HepG2 (cell line): Measurements from ENCODE around the gene SLC7A10. TPM values are rescaled to one million over a fixed set of nuclear protein-coding genes. Genes with fewer than 3 reads are reported as not detected.

Experiments
- ARNTL ChIP-seq: sonication (generic); formaldehyde crosslinking; IDR thresholded peaks from 2 replicates; pipeline ENCODE4 v1.4.0; 2020; ENCODE audit warnings: mild to moderate bottlenecking, missing genetic modification reagents
- BRD4 ChIP-seq: sonication (generic); formaldehyde crosslinking; IDR thresholded peaks from 2 replicates; pipeline ENCODE4 v1.4.0; 2020; ENCODE audit warnings: missing genetic modification reagents
- FOXA1 ChIP-seq, 2 experiments: fragments of 450-650 bp in 1 of 2; sonication (generic) in 1 of 2; formaldehyde crosslinking in 1 of 2; IDR thresholded peaks; 2 replicates each; pipeline versions ENCODE4 v1.4.0 to v1.6.1; 2016 to 2020; ENCODE audit warnings: missing genetic modification reagents in 1 of 2
- JUNB ChIP-seq: sonication (generic); formaldehyde crosslinking; IDR thresholded peaks from 2 replicates; pipeline ENCODE4 v1.8.0; 2022; ENCODE audit warnings: missing genetic modification reagents, mild to moderate bottlenecking, borderline replicate concordance
- KLF16 ChIP-seq, 2 experiments: sonication (generic) in 1 of 2; formaldehyde crosslinking in 1 of 2; IDR thresholded peaks; 2 replicates each; pipeline versions ENCODE4 v1.6.1 to v1.8.0; 2016 to 2023; ENCODE audit warnings: missing genetic modification reagents in 2 of 2, missing compliant biosample characterization in 1 of 2
- MED13 ChIP-seq: sonication (generic); formaldehyde crosslinking; IDR thresholded peaks from 2 replicates; pipeline ENCODE4 v1.5.0; 2020; ENCODE audit warnings: missing genetic modification reagents
- SAFB2 ChIP-seq: sonication (generic); formaldehyde crosslinking; IDR thresholded peaks from 2 replicates; pipeline ENCODE4 v1.5.1; 2020; ENCODE audit warnings: missing genetic modification reagents, low read depth, mild to moderate bottlenecking, borderline replicate concordance
- SP1 ChIP-seq, 2 experiments: fragments of 450-650 bp in 1 of 2; sonication (generic) in 1 of 2; formaldehyde crosslinking in 1 of 2; IDR thresholded peaks; 2 replicates each; pipeline versions ENCODE4 v1.4.0 to v1.6.1; 2016 to 2020; ENCODE audit warnings: missing genetic modification reagents in 1 of 2
- ZBTB20 ChIP-seq: sonication (generic); formaldehyde crosslinking; IDR thresholded peaks from 2 replicates; pipeline ENCODE4 v1.8.1; 2023; ENCODE audit warnings: missing genetic modification reagents, low read depth, mild to moderate bottlenecking, borderline replicate concordance
- ZMYM2 ChIP-seq: sonication (generic); formaldehyde crosslinking; IDR thresholded peaks from 2 replicates; pipeline ENCODE4 v1.8.0; 2022; ENCODE audit warnings: mild to moderate bottlenecking, missing genetic modification reagents
- ZNF260 ChIP-seq: sonication (generic); formaldehyde crosslinking; IDR thresholded peaks from 2 replicates; pipeline ENCODE4 v1.4.0; 2020; ENCODE audit warnings: missing genetic modification reagents, low read depth, mild to moderate bottlenecking, borderline replicate concordance
- ZNF296 ChIP-seq: sonication (generic); formaldehyde crosslinking; conservative IDR thresholded peaks from 2 replicates; pipeline ENCODE4 v1.5.0; 2020; ENCODE audit warnings: mild to moderate bottlenecking, missing genetic modification reagents
- ZNF44 ChIP-seq: sonication (generic); formaldehyde crosslinking; IDR thresholded peaks from 2 replicates; pipeline ENCODE4 v1.5.1; 2020; ENCODE audit warnings: mild to moderate bottlenecking, missing genetic modification reagents
- ZNF446 ChIP-seq: sonication (generic); formaldehyde crosslinking; IDR thresholded peaks from 2 replicates; pipeline ENCODE4 v1.5.0; 2020; ENCODE audit warnings: mild to moderate bottlenecking, missing genetic modification reagents
- ZNF546 ChIP-seq: sonication (generic); formaldehyde crosslinking; conservative IDR thresholded peaks from 2 replicates; pipeline ENCODE4 v1.8.1; 2023; ENCODE audit warnings: mild to moderate bottlenecking, missing genetic modification reagents
- ZNF644 ChIP-seq: IDR thresholded peaks from 2 replicates; pipeline ENCODE4 v1.6.1; 2016; ENCODE audit warnings: low read depth
- ZNF83 ChIP-seq: sonication (generic); formaldehyde crosslinking; IDR thresholded peaks from 2 replicates; pipeline ENCODE4 v1.4.0; 2020; ENCODE audit warnings: missing genetic modification reagents, mild to moderate bottlenecking, borderline replicate concordance
- ZSCAN9 ChIP-seq: IDR thresholded peaks from 2 replicates; pipeline ENCODE4 v1.6.1; 2016; ENCODE audit warnings: borderline replicate concordance
- polyA plus RNA-seq, 8 experiments: library from polyadenylated mRNA; depleted of rRNA in 3 of 8; stranded (reverse) in 7 of 8; unstranded in 1 of 8; fragments of >200 nt; fragmentation: Illumina TruSeq in 4 of 8; extraction: Trizol in 4 of 8; gene quantifications; 2 replicates each; pipeline versions ENCODE4 v1.2.1 to v1.2.3, GENCODE V29; 2011 to 2016; ENCODE audit warnings: low read depth in 4 of 8, missing spikeins in 1 of 8, mixed read lengths in 1 of 8; ENCODE audit not compliant: insufficient read depth in 1 of 8
- total RNA-seq, 5 experiments: library from RNA; depleted of rRNA; stranded (reverse); fragments of >200 nt; fragmentation: Illumina TruSeq; extraction: Trizol; gene quantifications; 2 replicates each; pipeline ENCODE4 v1.2.3, GENCODE V29; 2016; ENCODE audit warnings: low read depth in 1 of 5
- TF ChIP-seq, protein P1 (sequence below), 2 experiments: sonication (generic) in 1 of 2; formaldehyde crosslinking in 1 of 2; IDR thresholded peaks; 2 replicates each; pipeline versions ENCODE4 v1.5.1 to v1.6.1; 2011 to 2020; ENCODE audit warnings: borderline replicate concordance in 1 of 2, low read depth in 1 of 2, low read length in 1 of 2, mild to moderate bottlenecking in 1 of 2, missing genetic modification reagents in 1 of 2, moderate library complexity in 1 of 2
- TF ChIP-seq, protein P2 (sequence below): sonication (generic); formaldehyde crosslinking; IDR thresholded peaks from 2 replicates; pipeline ENCODE4 v1.4.0; 2020; ENCODE audit warnings: missing genetic modification reagents
- TF ChIP-seq, protein P3 (sequence below): sonication (generic); formaldehyde crosslinking; IDR thresholded peaks from 2 replicates; pipeline ENCODE4 v1.4.0; 2020; ENCODE audit warnings: mild to moderate bottlenecking, missing genetic modification reagents

The SLC7A10 gene
- total and polyA plus RNA-seq, 2 of the 13 experiments (the other 11 are each of a cell fraction or from before 2014, with no cell fraction given): 1.1 to 2.2 TPM

DNA sequence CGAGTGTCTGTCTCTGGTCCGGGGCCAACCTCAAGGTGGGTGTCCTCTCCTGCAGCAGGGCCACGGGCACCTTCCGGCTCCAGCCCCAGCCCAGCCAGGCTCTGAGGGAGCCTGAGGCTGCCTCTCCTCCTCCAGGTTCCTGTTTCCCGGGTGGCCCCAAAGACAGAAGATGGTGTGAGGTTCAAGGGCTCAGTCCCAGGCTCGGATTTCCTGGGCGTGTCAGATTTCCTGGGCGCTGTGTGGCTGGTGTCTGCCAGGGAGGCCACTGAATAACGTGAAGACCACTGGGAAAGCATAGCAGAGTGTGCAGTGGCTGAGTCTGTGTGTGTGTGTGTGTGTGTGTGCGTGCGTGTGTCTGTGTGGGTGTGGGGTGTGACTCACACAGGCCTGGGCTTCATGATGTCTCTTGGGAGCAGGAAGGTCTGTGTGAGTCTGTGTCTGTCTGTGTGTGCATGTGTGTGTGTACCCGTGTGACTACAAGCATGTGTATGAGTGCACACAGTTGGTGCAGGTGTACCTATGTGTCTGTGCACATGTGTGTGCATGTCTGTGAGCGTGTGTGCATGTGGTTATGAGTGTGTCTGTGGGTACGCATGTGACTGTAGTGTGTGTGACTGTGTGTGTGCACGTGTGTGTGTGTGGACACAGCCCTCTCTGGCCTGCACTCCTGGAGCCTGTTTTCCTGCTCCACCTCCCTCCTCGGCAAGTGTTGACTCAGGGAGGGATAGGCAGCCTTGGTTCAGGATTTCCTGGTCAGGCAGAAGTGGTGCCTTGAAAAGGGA lies 48.4 kb upstream of the SLC7A10 start (continued):
- TF ChIP-seq, protein P1, sequence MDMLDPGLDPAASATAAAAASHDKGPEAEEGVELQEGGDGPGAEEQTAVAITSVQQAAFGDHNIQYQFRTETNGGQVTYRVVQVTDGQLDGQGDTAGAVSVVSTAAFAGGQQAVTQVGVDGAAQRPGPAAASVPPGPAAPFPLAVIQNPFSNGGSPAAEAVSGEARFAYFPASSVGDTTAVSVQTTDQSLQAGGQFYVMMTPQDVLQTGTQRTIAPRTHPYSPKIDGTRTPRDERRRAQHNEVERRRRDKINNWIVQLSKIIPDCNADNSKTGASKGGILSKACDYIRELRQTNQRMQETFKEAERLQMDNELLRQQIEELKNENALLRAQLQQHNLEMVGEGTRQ (IDR thresholded peaks at IDR 0.05; ENCODE audit: low read depth, low read length): no peak
- TF ChIP-seq, protein P1 (CRISPR knock-in tag; IDR thresholded peaks at IDR 0.05; ENCODE audit: borderline replicate concordance): no peak
- TF ChIP-seq ZNF44 (CRISPR knock-in tag) (no peak), SAFB2 (CRISPR knock-in tag) (no peak), BRD4 (CRISPR knock-in tag) (peak; percentile 98), ZNF296 (CRISPR knock-in tag) (peak; percentile 89), ZNF644 (CRISPR knock-in tag) (no peak), ZBTB20 (CRISPR knock-in tag) (peak; percentile 74; the same call in 1 of the 2 replicates), JUNB (CRISPR knock-in tag) (peak; percentile 78; the same call in 1 of the 2 replicates), ZMYM2 (CRISPR knock-in tag) (peak; percentile 96), ZSCAN9 (CRISPR knock-in tag) (0 out of 2 replicates have a peak, but pooled peaks have one; percentile 53), ZNF260 (CRISPR knock-in tag) (no peak), MED13 (CRISPR knock-in tag) (peak; percentile 71; the same call in 1 of the 2 replicates), FOXA1 (IDR thresholded peaks at IDR 0.05) (no peak), FOXA1 (CRISPR knock-in tag; IDR thresholded peaks at IDR 0.05) (peak; percentile 92), ARNTL (peak; percentile 57; the same call in 1 of the 2 replicates), ZNF83 (CRISPR knock-in tag) (no peak), ZNF546 (CRISPR knock-in tag) (no peak), SP1 (IDR thresholded peaks at IDR 0.05) (no peak), SP1 (CRISPR knock-in tag; IDR thresholded peaks at IDR 0.05) (no peak), KLF16 (CRISPR knock-in tag; IDR thresholded peaks at IDR 0.05) (peak in 1 of 2 experiments; percentile 53; a peak in 1 of 4 replicates), ZNF446 (CRISPR knock-in tag) (no peak)
- TF ChIP-seq, protein P2, sequence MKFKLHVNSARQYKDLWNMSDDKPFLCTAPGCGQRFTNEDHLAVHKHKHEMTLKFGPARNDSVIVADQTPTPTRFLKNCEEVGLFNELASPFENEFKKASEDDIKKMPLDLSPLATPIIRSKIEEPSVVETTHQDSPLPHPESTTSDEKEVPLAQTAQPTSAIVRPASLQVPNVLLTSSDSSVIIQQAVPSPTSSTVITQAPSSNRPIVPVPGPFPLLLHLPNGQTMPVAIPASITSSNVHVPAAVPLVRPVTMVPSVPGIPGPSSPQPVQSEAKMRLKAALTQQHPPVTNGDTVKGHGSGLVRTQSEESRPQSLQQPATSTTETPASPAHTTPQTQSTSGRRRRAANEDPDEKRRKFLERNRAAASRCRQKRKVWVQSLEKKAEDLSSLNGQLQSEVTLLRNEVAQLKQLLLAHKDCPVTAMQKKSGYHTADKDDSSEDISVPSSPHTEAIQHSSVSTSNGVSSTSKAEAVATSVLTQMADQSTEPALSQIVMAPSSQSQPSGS (CRISPR knock-in tag): 0 out of 2 replicates have a peak, but pooled peaks have one; percentile 46
- TF ChIP-seq, protein P3, sequence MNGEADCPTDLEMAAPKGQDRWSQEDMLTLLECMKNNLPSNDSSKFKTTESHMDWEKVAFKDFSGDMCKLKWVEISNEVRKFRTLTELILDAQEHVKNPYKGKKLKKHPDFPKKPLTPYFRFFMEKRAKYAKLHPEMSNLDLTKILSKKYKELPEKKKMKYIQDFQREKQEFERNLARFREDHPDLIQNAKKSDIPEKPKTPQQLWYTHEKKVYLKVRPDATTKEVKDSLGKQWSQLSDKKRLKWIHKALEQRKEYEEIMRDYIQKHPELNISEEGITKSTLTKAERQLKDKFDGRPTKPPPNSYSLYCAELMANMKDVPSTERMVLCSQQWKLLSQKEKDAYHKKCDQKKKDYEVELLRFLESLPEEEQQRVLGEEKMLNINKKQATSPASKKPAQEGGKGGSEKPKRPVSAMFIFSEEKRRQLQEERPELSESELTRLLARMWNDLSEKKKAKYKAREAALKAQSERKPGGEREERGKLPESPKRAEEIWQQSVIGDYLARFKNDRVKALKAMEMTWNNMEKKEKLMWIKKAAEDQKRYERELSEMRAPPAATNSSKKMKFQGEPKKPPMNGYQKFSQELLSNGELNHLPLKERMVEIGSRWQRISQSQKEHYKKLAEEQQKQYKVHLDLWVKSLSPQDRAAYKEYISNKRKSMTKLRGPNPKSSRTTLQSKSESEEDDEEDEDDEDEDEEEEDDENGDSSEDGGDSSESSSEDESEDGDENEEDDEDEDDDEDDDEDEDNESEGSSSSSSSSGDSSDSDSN (CRISPR knock-in tag): peak; percentile 42
